WI38 (cell line): Measurements from ENCODE around the gene MEF2C.

Experiments
- H3K4me3 ChIP-seq: 2 replicates; pipeline ENCODE4 v1.5.1; 2011; ENCODE audit warnings: low read depth, mild to moderate bottlenecking, control low read depth, low read length
- TF ChIP-seq, protein P1 (sequence below): IDR thresholded peaks from 2 replicates; pipeline ENCODE4 v1.5.1; 2012; ENCODE audit warnings: low read depth, mild to moderate bottlenecking, control low read depth, low read length

Gene MEF2C

GRCh38 chr5:88729829-88730182, 153.2 kb downstream of the MEF2C start:
- no peak overlapping the region for H3K4me3 ChIP-seq
- TF ChIP-seq, protein P1, sequence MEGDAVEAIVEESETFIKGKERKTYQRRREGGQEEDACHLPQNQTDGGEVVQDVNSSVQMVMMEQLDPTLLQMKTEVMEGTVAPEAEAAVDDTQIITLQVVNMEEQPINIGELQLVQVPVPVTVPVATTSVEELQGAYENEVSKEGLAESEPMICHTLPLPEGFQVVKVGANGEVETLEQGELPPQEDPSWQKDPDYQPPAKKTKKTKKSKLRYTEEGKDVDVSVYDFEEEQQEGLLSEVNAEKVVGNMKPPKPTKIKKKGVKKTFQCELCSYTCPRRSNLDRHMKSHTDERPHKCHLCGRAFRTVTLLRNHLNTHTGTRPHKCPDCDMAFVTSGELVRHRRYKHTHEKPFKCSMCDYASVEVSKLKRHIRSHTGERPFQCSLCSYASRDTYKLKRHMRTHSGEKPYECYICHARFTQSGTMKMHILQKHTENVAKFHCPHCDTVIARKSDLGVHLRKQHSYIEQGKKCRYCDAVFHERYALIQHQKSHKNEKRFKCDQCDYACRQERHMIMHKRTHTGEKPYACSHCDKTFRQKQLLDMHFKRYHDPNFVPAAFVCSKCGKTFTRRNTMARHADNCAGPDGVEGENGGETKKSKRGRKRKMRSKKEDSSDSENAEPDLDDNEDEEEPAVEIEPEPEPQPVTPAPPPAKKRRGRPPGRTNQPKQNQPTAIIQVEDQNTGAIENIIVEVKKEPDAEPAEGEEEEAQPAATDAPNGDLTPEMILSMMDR, result no peak

GRCh38 chr5:88729084-88729828, 153.7 kb downstream of the MEF2C start:
- H3K4me3 ChIP-seq, result no peak overlapping the region
- TF ChIP-seq, protein P1, result peak; percentile 50; the same call in 1 of the 2 replicates

GRCh38 chr5:88727705-88728313, 155.2 kb downstream of the MEF2C start:
- no peak overlapping the region for H3K4me3 ChIP-seq
- TF ChIP-seq, protein P1, result peak; percentile 28; the same call in 1 of the 2 replicates

DNA sequence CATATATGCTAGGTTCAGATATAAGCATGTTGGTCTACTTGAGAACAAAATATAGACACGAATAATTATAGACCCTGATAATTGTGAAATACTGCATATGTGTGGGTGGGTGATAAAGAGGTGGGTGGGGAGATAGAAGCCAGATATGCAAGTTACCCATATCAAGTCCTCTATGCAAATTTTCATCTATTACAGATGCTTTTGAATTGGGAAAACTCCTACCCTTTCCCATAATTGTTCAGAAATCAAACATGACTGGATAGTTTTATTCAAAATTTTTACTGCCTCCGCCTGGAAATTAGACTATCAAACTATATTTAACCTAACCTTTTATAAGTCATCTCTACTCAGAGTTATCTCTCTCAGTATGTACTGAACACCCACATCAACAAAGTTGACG, 157.5 kb downstream of the MEF2C start:
- TF ChIP-seq, protein P1, result no peak
- no peak overlapping the region for H3K4me3 ChIP-seq

DNA sequence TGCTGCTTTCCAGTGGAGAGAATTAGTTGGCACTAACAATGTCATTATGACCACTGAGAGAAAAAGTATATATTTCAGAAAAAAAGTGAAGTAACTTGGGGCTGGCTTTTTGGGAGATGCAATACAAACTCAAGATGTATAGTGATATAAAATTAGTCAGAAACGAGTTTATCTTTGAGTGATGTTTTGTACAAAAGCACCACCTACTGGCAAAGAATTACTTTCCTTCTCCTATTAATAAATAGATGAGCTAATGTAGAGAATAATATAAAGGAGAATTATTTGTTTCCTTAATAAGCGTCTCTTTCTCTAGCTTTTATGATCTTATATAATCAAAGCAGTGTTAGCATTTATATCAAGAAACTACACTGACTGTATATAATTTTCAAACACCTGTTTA, 158.8 kb downstream of the MEF2C start:
- TF ChIP-seq, protein P1, result no peak
- H3K4me3 ChIP-seq, result no peak overlapping the region

GRCh38 chr5:88722546-88723073, 160.4 kb downstream of the MEF2C start:
- TF ChIP-seq, protein P1, result no peak
- H3K4me3 ChIP-seq, result no peak overlapping the region

- no peak overlapping the region for H3K4me3 ChIP-seq
- TF ChIP-seq, protein P1, result no peak
Measured at GRCh38 chr5:88719434-88719833, 163.6 kb downstream of the MEF2C start.
